ENCODE data around the gene PPFIA3.
"Not testable (repeated sequence)": the region's sequence is repeated elsewhere in the genome, so short reads cannot be mapped to it uniquely, and the experiment has no call there.

PPFIA3 gene

DNA sequence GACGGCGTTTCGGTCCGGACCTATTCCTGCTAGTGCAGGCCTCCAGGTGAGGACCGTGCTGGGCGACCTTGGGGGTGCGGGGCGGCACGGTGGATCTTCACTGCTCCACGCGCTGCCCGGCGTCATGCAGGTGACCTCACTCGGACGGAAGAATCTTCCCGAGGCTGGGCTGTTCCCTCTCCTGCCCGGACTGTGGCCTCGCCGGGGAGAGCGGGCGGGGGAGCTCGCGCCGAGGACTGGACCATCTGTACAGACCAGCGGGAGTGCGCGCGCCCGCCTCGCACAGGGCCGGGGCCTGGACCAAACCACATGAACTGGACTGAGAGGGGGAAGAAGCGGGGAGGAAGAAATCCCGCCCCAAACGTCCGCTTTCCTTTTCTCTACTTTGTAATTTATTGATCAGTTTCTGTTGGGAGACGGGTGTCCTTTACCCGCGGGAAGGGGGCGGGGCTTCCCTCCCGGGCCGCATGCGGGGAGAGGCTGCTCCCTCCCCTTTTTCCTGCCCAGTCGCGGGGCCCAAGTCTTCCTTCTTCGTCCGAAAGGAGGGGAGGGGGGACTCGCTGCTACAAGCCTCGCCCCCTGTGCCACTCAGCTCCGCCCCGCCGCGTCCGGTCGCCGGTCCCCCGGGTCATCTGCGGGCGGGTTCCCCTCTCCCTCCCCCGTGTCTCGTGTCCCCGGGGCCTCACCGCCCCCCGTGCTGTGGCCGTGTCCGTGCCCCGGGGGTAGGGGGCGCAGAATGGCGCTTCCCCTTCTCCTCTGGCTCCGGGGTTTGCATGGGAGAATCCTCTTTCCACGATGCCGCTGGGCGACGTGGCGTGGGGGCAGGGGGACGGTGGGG, 31.0 kb downstream of the PPFIA3 start:
- DNase-seq, result no peak

- no peak for DNase-seq
These were observed 31.6 kb downstream of the PPFIA3 start for GRCh38 chr19:49150944-49151243.

- no peak for DNase-seq
These were observed 32.1 kb downstream of the PPFIA3 start for GRCh38 chr19:49151267-49152118.

GRCh38 chr19:49152119-49152550, 32.8 kb downstream of the PPFIA3 start:
- no peak for DNase-seq

DNA sequence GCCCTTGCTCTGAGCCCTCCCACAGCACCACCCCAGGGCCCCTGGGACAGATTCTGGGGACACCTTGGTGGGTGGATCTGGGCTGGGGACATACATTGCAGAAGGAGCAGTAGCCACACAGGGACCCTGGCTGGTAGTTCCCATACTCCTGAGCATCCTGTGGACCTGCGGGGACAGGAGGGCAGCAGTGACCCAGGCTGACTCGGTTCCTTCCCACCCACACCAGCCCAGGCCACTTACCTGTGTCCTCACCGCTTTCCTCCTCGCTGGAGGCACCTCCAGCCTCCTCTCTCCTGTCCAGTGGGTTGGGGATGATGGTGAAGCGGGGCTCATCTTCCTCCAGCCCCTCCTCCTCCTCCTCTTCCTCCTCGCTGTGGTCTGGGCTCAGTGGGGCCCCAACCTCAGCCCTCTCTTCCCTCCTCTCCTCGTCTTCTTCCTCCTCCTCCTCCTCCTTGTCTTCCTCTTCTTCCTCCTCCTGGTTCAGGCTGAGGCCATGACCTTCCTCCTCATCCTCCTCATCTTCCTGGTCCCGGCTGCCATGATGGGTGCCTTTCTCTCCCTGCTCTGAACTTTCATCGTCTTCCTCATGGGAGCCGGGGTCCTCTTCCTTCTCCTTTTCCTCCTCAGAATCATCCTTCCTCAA, 33.9 kb downstream of the PPFIA3 start:
- no peak for DNase-seq

DNA sequence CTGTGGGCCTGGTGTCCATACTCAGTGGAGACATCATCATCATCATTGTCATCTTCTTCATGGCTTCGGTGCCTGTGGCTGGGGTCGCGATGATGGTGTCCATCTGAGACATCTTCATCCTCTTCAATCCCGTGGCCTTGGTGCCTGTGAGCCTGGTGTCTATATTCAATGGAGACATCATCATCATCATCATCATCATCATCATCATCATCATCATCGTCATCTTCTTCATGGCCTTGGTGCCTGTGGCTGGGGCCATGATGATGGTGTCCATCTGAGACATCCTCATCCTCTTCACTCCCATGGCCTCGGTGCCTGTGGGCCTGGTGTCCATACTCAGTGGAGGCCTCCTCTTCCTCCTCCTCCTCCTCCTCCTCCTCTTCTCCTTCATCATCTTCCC, 34.9 kb downstream of the PPFIA3 start:
- no peak for DNase-seq

- DNase-seq, result no peak
These were observed 35.9 kb downstream of the PPFIA3 start, which contains the start of gene HRC for GRCh38 chr19:49155005-49155819. Gene HRC (minus strand): TSS chr19:49155396. CDS start chr19:49155237, 159 bp downstream.

DNA sequence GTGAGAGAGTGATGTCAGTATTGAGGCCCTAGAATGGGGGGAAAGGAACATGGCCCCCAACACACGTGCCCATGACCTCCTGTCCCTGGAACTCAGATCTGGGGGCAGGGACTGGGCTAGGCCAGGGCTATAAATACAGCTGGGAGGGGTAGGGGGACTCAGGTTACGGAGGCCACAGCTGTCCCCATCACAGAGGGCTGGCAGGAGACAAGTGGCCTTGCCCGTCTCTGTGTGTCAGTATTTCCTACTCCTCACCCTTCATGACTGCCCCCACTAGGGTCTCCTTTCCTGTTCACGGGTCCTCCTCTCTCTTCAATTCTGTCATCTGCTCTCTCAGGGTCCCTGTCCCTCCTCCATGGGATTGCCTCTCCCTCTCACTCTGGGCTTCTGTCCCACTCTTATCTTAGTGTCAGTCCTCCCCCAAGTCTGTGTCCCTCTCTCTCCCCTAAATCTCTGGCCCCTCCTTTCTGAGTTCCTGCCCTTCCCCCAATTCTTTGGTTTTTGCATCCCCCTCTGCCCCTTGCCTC, 36.5 kb downstream of the PPFIA3 start:
- no peak for DNase-seq

GRCh38 chr19:49157445-49158224, 38.3 kb downstream of the PPFIA3 start, which contains the start of gene TRPM4:
Gene TRPM4 (plus strand): TSS chr19:49157792. CDS start chr19:49157867, 75 bp downstream.
- no peak for DNase-seq

- DNase-seq, result no peak
These were observed 41.3 kb downstream of the PPFIA3 start for GRCh38 chr19:49160450-49161189.

DNA sequence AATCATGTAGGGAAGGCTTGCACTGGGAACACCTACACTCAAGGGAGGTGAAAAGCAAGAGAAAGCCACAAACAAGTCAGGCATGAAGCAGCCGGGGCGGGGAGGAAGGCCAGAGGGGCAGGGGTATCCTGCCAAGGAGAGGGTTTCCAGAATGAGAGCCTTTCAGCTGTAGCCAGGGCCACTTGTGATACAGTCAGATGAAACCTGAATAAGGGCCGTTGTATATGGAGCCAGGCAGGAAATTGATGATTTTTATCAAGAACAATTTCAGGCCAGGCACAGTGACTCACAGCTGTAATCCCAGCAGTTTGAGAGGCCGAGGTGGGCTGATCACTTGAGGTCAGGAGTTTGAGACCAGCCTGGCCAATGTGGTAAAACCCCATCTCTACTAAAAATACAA, 42.6 kb downstream of the PPFIA3 start:
- DNase-seq, result no peak

DNA sequence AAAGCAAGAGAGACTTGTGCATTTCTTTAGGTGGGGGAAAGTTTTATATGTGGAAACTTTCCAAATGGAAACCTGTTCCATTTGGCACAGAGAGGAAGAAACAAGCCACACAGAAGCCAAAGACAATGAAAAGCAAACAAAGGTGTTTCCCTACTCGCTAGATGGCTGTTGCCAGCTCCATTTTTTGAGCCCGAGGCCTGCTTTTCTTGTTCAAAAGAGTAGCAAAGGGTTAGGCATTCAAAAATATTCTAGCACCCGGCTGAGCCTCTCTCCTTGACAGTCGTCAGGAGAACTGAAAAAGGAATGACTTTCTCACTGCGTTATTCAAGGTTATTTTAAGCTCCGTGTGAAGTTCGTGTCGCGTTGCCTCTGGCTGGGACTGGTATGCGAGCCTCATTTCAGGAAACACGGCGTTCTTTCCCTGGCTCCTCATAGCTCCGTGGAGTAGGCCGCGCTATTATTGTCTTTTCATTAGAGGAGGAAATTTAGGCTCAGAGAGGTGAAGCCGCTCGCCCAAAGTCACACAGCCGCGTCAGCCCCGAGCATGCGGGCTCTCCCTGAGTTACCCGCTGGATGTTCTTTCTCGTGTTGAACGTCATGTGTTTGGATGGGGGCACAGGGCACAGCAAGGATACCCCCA, 45.9 kb downstream of the PPFIA3 start:
- no peak for DNase-seq

DNA sequence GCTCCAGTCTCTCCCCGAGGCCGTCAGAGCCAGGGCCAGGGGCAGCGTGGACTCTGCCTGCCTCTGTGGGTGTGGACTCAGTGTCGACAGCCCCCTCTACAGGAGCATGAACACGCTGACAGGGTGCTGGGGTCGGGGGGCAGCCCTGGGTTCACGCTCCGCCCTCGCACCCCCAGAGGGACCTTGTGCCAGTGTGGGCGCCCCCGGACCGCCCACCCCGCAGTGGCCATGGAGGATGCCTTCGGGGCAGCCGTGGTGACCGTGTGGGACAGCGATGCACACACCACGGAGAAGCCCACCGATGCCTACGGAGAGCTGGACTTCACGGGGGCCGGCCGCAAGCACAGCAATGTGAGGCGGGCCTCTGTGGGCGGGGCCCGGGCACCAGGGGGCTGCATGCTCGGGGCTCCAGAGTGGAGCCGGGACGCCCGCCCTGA, 46.5 kb downstream of the PPFIA3 start:
- no peak for DNase-seq

DNA sequence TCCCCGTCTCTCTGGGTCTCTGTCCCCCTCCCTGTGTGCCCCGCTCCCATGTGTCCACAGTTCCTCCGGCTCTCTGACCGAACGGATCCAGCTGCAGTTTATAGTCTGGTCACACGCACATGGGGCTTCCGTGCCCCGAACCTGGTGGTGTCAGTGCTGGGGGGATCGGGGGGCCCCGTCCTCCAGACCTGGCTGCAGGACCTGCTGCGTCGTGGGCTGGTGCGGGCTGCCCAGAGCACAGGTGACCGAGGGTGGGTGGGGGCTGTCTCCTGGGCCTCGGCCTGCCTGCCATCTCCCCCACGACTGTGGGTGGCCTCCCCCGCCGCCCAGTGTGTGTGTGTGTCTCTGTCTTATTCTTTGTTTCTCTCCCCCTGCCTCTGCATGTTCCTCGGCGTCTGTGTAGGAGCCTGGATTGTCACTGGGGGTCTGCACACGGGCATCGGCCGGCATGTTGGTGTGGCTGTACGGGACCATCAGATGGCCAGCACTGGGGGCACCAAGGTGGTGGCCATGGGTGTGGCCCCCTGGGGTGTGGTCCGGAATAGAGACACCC, 48.6 kb downstream of the PPFIA3 start:
- DNase-seq, result no peak

GRCh38 chr19:49168421-49168820, 49.1 kb downstream of the PPFIA3 start:
- DNase-seq, result no peak

- DNase-seq, result no peak
These were observed 53.9 kb downstream of the PPFIA3 start for GRCh38 chr19:49173198-49173597.

- DNase-seq, result no peak
These were observed 61.3 kb downstream of the PPFIA3 start for GRCh38 chr19:49180659-49181058.

GRCh38 chr19:49182010-49182847, 62.9 kb downstream of the PPFIA3 start:
- not testable (repeated sequence) for DNase-seq

DNA sequence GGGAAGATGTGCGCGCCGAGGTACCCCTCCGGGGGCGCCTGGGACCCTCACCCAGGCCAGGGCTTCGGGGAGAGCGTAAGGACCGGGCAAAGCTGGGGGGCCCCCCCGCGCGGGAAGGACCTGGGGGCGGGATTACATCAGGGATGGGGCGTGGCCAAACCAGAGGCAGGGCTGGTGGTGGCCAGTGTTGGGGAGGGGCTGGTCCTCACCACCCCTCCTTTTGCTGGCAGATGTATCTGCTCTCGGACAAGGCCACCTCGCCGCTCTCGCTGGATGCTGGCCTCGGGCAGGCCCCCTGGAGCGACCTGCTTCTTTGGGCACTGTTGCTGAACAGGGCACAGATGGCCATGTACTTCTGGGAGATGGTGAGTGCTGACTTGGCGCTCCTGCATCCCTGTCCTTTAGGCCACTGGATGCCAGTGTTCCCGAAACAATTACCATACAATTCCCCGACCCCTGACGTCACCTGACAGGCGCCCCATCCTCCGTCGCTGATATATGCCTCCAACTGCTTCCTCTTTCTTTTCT, 63.6 kb downstream of the PPFIA3 start:
- no peak for DNase-seq

All from NK-92 treated with Interleukin-12 subunit alpha and Interleukin-12 subunit beta, amount 100 ng/mL, for 24 hours (cell line).